Renal cortical epithelial cell (primary cell): Measurements from ENCODE around the gene FCN1. TPM values are rescaled to one million over a fixed set of nuclear protein-coding genes. Genes with fewer than 3 reads are reported as not detected.

ENCODE experiments used
- DNase-seq: peaks from one replicate; pipeline ENCODE4 v3.0.0-alpha.2; 2011; ENCODE audit warnings: low read depth
- total RNA-seq: library from RNA; depleted of rRNA; stranded (reverse); fragments of >200 nt; gene quantifications from 2 replicates; pipeline ENCODE4 v1.2.3, GENCODE V29; 2014

FCN1 gene
- total RNA-seq, 1 donor from 2014 or later = not detected

DNA sequence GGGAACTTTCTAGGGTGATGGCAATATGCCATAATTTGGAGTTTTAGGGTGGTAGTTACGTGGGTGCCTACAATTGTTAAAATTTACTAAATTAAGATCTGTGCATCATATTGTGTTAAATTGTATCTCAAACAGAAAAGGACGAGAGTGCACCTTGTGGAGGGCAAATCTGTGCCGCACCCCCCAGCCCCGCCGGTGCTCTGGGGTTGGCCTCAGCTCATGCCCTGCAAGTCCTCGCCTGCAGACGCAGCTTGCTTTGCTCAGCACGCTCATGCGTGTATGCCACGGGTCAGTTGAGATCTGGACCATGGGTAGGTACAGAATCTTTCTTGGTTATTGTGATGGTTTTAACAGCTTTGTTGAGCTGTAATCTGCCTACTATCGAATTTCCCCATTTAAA, 33.7 kb upstream of the FCN1 start:
- no peak for DNase-seq

- DNase-seq = no peak
These were observed 32.9 kb upstream of the FCN1 start for GRCh38 chr9:134950386-134951210.

DNA sequence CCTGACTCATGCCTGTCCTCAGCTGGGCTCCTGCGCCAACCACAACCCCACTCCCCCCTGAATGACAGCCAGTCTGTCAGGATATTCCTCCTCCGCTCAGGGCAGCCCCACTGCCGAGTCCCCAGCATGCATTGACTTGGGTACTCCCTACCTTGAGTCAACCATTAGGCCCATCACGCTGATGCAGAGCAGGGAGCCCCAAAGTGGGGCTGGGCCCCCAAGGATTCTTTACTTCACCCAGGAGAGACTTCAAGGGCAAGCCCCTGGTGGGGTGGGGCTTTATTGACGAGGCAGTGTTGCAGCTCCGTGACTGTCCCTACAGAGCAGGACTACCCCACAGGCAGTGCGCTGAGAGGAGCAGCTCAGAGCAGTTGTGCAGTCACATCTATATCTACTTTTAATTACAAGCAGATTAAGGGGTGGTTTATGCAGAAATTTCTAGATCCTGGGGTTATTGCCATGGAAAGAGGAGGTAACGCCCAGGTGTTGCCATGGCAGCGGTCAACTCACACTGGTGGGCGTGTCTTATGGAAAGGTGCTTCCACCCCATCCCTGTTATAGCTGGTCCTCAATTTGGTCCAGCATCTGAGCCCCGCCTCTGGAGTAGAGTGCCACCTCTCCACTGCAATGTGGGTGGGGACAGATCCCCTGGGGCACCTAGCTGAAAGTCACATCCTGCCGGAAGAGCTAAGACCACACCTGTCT, 32.1 kb upstream of the FCN1 start:
- DNase-seq = no peak

DNA sequence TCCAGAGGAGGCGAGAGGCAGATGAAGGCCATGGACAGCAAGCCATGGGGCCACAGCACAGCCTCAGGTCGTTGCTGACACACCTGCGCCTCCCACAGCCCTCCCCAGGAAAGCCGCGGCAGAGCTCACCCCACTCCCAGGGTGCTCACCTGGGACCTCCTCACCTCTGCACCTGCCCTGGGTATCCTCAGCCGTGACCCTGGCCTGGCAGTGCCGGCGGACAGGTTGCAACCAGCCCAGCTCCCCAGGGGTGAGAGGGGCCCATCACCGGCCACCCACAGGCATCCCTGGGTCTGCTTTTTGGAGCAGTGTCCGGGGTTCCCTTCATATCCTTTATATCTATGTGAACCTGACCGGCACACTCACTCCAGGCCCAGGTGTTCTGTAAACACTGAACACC, 30.4 kb upstream of the FCN1 start:
- DNase-seq = no peak

DNA sequence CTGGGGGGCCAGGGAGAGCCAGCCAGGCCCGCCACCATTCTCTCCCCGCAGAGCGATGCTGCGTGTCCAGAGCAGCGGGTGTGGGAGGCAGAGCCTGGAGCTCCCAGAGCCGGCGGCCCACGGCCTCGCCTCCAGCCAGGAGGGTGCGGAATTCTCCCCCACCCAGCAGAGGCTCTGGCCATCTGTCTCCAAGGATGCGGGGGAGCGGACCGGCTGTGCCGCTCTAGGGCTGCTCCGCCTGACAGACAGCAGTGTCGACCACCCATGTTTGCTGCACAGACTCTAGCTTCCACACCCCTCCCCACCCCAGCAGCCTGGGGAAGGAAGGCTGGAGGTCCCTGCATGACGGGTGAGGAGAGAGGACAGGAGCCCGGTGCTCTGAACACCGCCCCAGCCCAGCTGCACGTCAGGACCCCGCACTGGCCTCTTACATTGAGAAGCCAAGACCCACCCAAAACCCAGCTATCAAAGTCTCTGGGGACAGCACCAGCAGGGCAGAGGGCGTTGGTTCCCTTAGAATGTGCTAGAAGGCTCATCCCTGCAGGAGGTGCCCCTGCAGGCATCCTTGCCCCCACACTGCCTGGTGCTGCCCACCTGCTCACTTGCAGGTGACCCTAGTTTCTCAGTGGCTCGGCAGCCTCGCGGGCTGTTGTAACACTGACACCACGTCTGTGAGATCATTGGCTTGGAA, 29.7 kb upstream of the FCN1 start:
- no peak for DNase-seq

GRCh38 chr9:134946663-134947062, 29.0 kb upstream of the FCN1 start:
- no peak for DNase-seq

DNA sequence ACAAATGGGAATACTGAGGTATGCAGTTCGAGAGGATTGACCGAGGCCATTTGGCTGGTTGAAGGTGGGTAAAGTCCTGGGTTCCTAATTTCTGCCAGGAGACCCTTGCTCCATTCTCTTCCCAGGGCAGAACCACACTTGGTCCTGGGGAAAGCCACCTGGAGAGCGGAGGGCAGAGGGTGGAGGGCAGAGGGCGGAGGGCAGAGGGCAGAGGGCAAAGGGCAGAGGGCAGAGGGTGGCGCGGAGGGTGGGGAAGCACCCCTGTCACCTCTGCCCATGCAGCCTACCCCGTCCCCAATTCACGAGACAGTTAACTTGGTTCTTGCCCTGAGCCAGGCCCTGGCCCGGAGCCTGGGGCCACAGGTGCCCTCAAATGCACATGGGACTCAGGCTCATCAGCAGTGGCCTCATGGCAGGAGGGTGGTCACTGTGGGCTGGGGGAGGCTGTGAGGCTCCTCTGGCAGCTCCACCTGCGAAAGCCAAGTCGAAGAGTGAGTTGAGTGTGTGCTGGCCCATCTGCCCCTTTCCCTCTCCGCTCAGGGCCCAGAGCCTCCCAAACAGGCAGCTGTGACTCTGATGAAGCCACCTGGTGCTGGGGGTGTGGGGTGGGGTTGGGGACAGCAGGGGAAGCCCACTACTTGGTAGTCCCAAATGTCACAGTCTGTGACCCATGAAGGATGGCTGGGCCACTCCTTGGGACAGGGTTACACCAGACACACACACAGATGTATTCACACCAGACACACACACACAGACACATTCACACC, 28.0 kb upstream of the FCN1 start:
- DNase-seq = no peak

- no peak for DNase-seq
These were observed 27.2 kb upstream of the FCN1 start for GRCh38 chr9:134944916-134945315.

- no peak for DNase-seq
These were observed 26.7 kb upstream of the FCN1 start for GRCh38 chr9:134944351-134944802.

- DNase-seq = no peak
These were observed 26.1 kb upstream of the FCN1 start for GRCh38 chr9:134943836-134944235.

GRCh38 chr9:134943411-134943810, 25.7 kb upstream of the FCN1 start:
- DNase-seq = no peak

DNA sequence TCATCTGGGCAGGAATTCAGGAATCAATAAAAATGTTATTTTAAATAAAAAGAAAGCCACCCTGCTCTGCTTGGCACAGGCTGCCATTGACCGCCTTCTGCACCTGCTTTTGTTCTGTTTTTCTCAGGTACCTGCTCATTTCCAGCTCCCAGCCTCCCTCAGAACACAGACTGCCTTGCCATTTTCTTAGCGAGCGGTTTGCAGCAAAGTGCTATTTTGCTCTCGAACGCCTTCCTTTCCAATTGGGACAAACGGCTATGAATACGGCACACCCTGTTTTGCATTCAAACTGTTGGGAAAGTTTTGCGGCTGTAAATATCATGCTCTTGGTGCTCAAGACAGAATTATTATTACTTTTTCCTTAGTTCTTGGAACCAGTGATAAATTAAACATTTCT, 25.1 kb upstream of the FCN1 start:
- DNase-seq = no peak

GRCh38 chr9:134942011-134942787, 24.5 kb upstream of the FCN1 start:
- DNase-seq = no peak

- DNase-seq = no peak
These were observed 22.8 kb upstream of the FCN1 start for GRCh38 chr9:134940236-134941208.

- no peak for DNase-seq
These were observed 22.1 kb upstream of the FCN1 start for GRCh38 chr9:134939836-134940235.

- no peak for DNase-seq
These were observed 21.5 kb upstream of the FCN1 start for GRCh38 chr9:134939080-134939733.

DNA sequence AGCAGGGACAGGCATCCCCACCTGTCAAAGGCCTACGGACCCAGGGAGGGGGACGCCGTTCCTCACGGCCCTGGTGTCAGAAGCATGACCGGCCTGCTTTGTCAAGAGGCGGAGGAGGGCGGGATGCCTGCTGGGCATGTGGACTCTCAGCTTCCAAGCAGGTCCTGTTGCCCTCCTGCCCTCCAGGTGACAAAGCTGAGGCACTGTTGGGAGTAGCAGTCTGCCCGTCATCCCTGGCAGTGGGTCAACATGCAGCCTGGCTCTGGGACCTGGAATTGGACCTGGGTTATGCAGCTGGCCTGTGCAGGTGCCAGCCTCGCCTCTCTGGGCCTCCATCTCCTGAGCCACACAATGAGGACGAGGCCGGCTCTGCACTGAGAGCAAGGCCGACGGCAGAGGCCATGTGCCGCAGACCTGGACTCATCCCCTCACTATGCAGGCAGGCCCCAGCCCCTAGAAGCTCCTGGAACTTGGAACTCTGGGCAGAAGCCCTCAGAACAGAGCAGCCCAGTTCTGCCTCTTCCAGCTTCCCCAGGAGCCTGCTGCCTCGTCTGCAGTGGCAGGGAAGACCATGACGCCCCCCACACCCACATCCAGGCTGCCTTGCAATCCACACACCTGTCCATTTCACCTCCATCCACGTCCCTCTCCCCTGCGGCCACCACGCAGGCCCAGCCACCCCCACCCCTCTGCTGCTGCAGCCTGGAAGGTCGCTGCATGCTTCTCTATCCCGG, 20.8 kb upstream of the FCN1 start:
- no peak for DNase-seq

- no peak for DNase-seq
These were observed 20.0 kb upstream of the FCN1 start for GRCh38 chr9:134937566-134938345.
